Activated T-cell treated with anti-CD3 and anti-CD28 coated beads, Interleukin-2, amount 50 U/mL, for 4 hours (primary cell): ENCODE data around the gene SUPT3H. TPM values are rescaled to one million over a fixed set of nuclear protein-coding genes. Genes with fewer than 3 reads are reported as not detected.
A peak's percentile ranks its signal among the peaks of the same experiment; 100 is the strongest.

ENCODE experiments used
- ATAC-seq, 2 donors: fragments of 200-7000 bp; cut with Tn5 transposase; one replicate each; pipeline ENCODE4 v1.10.0; 2021
- DNase-seq: peaks from one replicate; pipeline ENCODE4 v3.0.0-alpha.2; 2020
- H3K27me3 Mint-ChIP-seq: one replicate; pipeline ENCODE4 v1.8.0; 2021; ENCODE audit warnings: low read depth, mixed read lengths
- H3K36me3 Mint-ChIP-seq: one replicate; pipeline ENCODE4 v1.8.0; 2022; ENCODE audit warnings: mixed read lengths; ENCODE audit not compliant: insufficient read depth
- H3K4me1 Mint-ChIP-seq: one replicate; pipeline ENCODE4 v1.8.0; 2021; ENCODE audit warnings: low read depth, mixed read lengths
- H3K4me3 Mint-ChIP-seq: one replicate; pipeline ENCODE4 v1.8.0; 2021; ENCODE audit warnings: mild to moderate bottlenecking, moderate library complexity, mixed read lengths
- H3K9me3 Mint-ChIP-seq: one replicate; pipeline ENCODE4 v1.8.0; 2021; ENCODE audit warnings: mixed read lengths
- total RNA-seq, 3 donors: library from RNA; stranded (reverse); gene quantifications; one replicate each; pipeline ENCODE4 v1.2.1, GENCODE V29; 2021

Gene SUPT3H
- total RNA-seq, 3 donors from 2014 or later = 14.1 to 15.7 (median 15.7) TPM

DNA sequence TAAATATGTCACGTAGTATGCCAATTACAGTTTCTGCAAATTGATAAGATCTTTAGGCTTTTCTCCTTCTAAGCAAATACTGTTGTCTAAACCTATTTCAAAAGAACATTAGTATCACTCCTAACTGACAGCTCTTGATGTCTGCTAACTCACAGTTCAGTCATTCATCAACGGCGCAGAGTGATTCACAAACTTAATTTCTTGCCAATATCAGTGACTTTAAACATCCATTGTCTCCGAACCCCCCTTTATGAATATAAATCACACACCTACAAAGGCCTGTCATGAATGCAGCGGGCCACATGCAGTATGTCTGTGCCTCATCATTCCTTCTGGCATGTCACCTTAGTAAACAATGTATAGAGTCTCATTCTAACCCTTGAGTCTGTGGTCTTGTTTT, 569.6 kb downstream of the SUPT3H start:
- Mint-ChIP-seq H3K9me3 (no peaks in the 10 kb centered on the region), H3K4me1 (peaks cover 26% of the 10 kb centered on the region), H3K27me3 (no peaks in the 10 kb centered on the region), H3K4me3 (no peak overlapping the region), H3K36me3 (peaks cover 5% of the 10 kb centered on the region)
- DNase-seq = no peak
- no peak for ATAC-seq

DNA sequence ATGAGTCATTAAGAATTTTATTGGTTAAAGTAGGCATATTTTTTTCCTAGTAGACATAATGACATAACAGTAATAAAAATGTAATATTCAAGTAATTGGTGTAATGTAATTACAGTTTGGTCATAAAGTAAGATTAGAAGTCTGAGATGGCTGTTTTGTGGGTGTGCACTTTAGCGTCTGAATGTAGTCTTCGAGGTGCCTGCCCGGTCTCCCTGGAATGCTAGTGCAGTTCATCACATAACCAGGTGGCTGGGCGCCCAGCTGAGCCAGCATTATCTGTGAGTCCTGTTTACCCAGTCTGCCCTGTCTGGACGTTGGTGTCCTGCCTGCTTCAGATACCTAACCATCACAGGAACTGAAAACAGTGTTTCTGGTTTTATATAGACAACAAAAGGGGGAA, 571.1 kb downstream of the SUPT3H start:
- DNase-seq = no peak
- no peak for ATAC-seq
- no peak overlapping the region for H3K4me3 Mint-ChIP-seq
- H3K27me3 Mint-ChIP-seq = no peaks in the 10 kb centered on the region
- no peaks in the 10 kb centered on the region for H3K9me3 Mint-ChIP-seq
- H3K36me3 Mint-ChIP-seq = peaks cover 5% of the 10 kb centered on the region
- peaks cover 17% of the 10 kb centered on the region for H3K4me1 Mint-ChIP-seq

GRCh38 chr6:44805238-44805846, 572.4 kb downstream of the SUPT3H start:
- no peaks in the 10 kb centered on the region for H3K9me3 Mint-ChIP-seq
- H3K4me3 Mint-ChIP-seq = no peak overlapping the region
- no peak for ATAC-seq
- H3K27me3 Mint-ChIP-seq = peaks cover 3% of the 10 kb centered on the region
- peaks cover 5% of the 10 kb centered on the region for H3K36me3 Mint-ChIP-seq
- DNase-seq = no peak
- H3K4me1 Mint-ChIP-seq = peaks cover 9% of the 10 kb centered on the region

GRCh38 chr6:44804546-44805159, 573.1 kb downstream of the SUPT3H start:
- no peak for ATAC-seq
- no peak for DNase-seq
- H3K4me1 Mint-ChIP-seq = peaks cover 8% of the 10 kb centered on the region
- no peaks in the 10 kb centered on the region for H3K9me3 Mint-ChIP-seq
- no peak overlapping the region for H3K4me3 Mint-ChIP-seq
- peaks cover 5% of the 10 kb centered on the region for H3K36me3 Mint-ChIP-seq
- peaks cover 3% of the 10 kb centered on the region for H3K27me3 Mint-ChIP-seq

DNA sequence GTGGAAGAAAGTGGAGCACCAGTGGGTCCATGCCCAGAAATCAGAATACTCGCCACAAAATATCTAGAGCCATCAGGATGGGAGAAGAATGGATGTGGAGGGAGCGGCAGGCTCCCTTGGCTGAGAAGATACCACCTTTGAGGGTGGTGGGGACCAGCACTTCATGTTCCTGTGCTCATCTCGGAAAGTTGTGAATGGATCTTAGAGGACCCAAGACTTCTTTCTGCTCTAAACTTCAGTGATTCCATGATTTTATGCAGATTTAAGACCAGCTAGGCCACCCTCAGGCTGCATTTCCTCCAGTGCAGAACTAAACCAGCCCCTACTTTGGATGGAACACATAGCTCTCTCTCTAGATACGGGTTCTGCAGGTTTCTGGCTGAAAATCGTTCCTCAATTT, 573.7 kb downstream of the SUPT3H start:
- no peak overlapping the region for H3K4me3 Mint-ChIP-seq
- ATAC-seq (no peak), DNase-seq (no peak)
- H3K27me3 Mint-ChIP-seq = peaks cover 3% of the 10 kb centered on the region
- H3K9me3 Mint-ChIP-seq = no peaks in the 10 kb centered on the region
- H3K4me1 Mint-ChIP-seq = peaks cover 3% of the 10 kb centered on the region
- H3K36me3 Mint-ChIP-seq = peaks cover 2% of the 10 kb centered on the region

GRCh38 chr6:44800784-44801592, 576.7 kb downstream of the SUPT3H start:
- Mint-ChIP-seq H3K9me3 (peaks cover 2% of the 10 kb centered on the region), H3K4me3 (no peak overlapping the region), H3K36me3 (no peaks in the 10 kb centered on the region), H3K27me3 (peaks cover 10% of the 10 kb centered on the region), H3K4me1 (no peaks in the 10 kb centered on the region)
- DNase-seq = no peak
- no peak for ATAC-seq

GRCh38 chr6:44800171-44800783, 577.5 kb downstream of the SUPT3H start:
- H3K27me3 Mint-ChIP-seq = peaks cover 10% of the 10 kb centered on the region
- H3K4me1 Mint-ChIP-seq = no peaks in the 10 kb centered on the region
- H3K4me3 Mint-ChIP-seq = no peak overlapping the region
- ATAC-seq = no peak
- peaks cover 4% of the 10 kb centered on the region for H3K9me3 Mint-ChIP-seq
- H3K36me3 Mint-ChIP-seq = no peaks in the 10 kb centered on the region
- no peak for DNase-seq

DNA sequence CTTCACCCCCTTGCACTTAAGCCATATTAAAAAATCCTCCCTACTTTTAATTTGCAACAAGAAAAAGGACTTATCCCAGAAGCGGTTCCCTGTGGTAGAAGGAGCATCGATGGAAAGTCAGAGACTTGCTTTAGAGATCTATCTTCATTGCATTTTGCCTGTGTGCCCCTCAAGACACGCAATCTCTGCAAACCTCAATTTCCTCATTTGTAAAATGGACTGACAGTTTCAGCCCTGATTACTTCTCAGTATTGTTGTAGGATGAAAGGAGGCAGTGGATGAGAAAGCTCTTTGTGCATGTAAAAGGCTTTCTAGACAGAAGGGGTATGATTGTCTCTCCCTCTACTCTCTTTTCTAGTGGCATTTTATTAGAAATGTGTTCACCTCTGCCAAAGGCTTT, 580.0 kb downstream of the SUPT3H start:
- H3K4me1 Mint-ChIP-seq = no peaks in the 10 kb centered on the region
- no peak for DNase-seq
- no peak overlapping the region for H3K4me3 Mint-ChIP-seq
- peaks cover 8% of the 10 kb centered on the region for H3K9me3 Mint-ChIP-seq
- peaks cover 2% of the 10 kb centered on the region for H3K36me3 Mint-ChIP-seq
- no peak for ATAC-seq
- H3K27me3 Mint-ChIP-seq = peaks cover 16% of the 10 kb centered on the region

DNA sequence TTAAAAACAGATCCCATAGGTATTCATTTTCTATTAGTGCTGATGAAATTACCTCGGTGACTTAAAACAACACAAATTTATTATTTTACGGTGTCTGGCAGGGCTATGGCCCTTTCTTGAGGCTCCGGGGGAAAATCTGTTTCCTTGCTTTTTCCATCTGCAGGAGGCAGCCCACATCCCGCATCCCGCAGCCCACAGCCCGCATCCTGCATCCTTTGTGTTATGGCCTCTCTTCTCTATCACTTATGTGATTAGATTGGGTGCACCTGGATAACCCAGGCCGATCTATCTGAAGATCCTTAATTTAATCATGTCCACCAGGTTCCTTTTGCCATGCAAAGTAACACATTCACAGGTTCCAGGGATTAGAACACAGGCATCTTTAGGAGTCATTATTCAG, 582.4 kb downstream of the SUPT3H start:
- H3K4me3 Mint-ChIP-seq = no peak overlapping the region
- no peak for DNase-seq
- H3K36me3 Mint-ChIP-seq = peaks cover 2% of the 10 kb centered on the region
- no peaks in the 10 kb centered on the region for H3K4me1 Mint-ChIP-seq
- peaks cover 19% of the 10 kb centered on the region for H3K27me3 Mint-ChIP-seq
- ATAC-seq = no peak
- H3K9me3 Mint-ChIP-seq = peaks cover 11% of the 10 kb centered on the region

DNA sequence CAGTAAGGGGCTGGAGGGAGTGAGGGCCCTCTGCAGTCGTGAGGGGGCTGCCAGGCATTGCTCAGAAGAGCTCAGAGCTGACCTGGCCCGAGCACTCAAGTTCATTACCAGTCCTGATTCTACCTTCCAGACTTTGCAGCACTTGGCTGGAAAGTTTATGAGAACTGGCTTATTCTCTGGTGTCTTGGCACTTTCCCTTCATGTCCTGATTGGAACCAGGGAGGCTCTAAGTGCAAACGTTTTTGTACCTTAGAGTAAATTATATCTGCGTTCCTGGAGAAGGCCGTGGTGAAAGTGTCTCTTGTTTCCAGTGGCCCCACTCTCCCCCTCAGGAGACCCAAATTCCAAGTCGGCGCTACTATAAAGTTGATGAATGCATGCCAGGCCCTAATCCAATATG, 587.9 kb downstream of the SUPT3H start:
- Mint-ChIP-seq H3K4me1 (peaks cover 14% of the 10 kb centered on the region), H3K9me3 (peaks cover 6% of the 10 kb centered on the region), H3K4me3 (no peak overlapping the region), H3K27me3 (peaks cover 14% of the 10 kb centered on the region), H3K36me3 (peaks cover 2% of the 10 kb centered on the region)
- ATAC-seq (no peak), DNase-seq (no peak)

DNA sequence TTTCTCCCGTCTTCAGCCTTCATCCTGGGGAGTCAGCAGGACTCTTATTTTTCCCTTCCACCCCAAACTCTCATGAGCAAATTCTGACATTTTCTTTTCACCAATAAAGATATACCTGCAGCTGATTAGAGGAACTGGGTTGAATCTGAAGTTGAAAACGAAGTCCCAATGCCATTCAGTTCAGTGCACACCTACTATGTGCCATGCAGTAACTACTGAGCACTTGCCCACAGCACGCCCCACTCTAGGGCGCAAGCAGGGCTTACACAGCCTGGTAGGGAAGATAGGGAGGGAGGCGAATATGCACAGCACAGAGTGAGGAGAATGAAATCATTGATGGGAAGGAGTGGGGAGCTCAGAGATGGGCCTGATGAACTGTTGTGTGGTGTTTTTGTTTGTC, 588.7 kb downstream of the SUPT3H start:
- Mint-ChIP-seq H3K27me3 (peaks cover 14% of the 10 kb centered on the region), H3K36me3 (peaks cover 2% of the 10 kb centered on the region), H3K4me3 (no peak overlapping the region), H3K9me3 (peaks cover 6% of the 10 kb centered on the region), H3K4me1 (peaks cover 14% of the 10 kb centered on the region)
- no peak for DNase-seq
- ATAC-seq = no peak

DNA sequence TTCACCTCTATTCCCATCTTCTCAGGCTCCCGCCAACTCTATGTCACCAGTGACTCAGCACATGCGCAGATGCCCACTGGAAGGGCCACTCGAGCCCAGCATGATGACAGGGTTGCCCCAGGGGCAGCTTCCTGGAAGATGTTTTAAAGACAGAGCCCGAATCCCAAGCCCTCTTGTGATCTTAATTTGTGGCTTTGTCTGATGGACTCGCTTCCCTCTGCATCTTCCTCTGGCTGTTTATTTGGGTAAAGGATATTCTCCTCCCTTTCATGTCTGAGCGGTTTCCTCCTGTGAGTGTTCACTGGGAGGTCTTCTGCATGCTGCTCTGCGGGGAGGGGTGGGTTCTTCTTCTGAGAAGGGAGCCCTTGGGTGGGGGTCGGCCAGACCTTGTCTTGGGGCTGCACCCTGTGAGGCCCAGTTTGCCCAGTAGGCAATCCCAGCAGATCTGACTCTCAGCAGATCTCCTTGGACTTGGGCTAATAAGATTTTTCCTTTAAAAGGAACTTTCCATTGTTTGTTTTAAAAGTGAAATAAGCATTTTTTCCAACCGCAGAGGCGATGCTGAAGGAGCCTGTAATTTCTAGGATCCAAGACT, 589.2 kb downstream of the SUPT3H start:
- ATAC-seq (no peak), DNase-seq (no peak)
- Mint-ChIP-seq H3K36me3 (peaks cover 2% of the 10 kb centered on the region), H3K4me1 (peaks cover 14% of the 10 kb centered on the region), H3K9me3 (peaks cover 6% of the 10 kb centered on the region), H3K4me3 (no peak overlapping the region), H3K27me3 (peaks cover 14% of the 10 kb centered on the region)

- Mint-ChIP-seq H3K27me3 (peaks cover 8% of the 10 kb centered on the region), H3K4me1 (peaks cover 14% of the 10 kb centered on the region), H3K36me3 (no peaks in the 10 kb centered on the region), H3K9me3 (peaks cover 3% of the 10 kb centered on the region), H3K4me3 (peak overlapping the region; percentile 60)
- peak; percentile 59 to 76 for ATAC-seq
- DNase-seq = no peak
These were observed 590.4 kb downstream of the SUPT3H start for GRCh38 chr6:44787254-44787834.

DNA sequence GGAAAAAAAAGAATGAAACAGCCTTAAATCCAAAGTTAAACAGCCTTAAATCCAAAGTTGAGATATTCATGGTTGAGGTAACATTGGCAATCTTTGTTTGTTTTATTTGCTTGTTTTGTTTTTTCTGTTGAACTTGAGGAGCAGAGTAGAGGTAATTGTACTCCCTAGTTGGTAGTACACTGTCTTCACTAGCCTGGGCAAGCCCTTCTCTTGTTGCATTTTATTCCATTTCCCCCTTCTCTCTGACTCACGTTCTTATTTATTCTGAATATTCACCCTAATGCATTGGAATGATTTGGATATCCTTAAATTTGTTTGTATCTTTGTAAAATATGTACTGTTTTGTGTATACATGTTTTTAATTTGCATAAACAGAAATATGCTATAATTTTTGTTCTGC, 592.6 kb downstream of the SUPT3H start:
- H3K36me3 Mint-ChIP-seq = no peaks in the 10 kb centered on the region
- H3K27me3 Mint-ChIP-seq = peaks cover 2% of the 10 kb centered on the region
- no peak for ATAC-seq
- H3K9me3 Mint-ChIP-seq = no peaks in the 10 kb centered on the region
- no peak for DNase-seq
- no peak overlapping the region for H3K4me3 Mint-ChIP-seq
- H3K4me1 Mint-ChIP-seq = peaks cover 14% of the 10 kb centered on the region
